H1 (cell line): ENCODE results near the gene GFOD1.

Experiments used
- BACH1 ChIP-seq: IDR thresholded peaks from 2 replicates; pipeline ENCODE4 v1.6.1; 2012; ENCODE audit warnings: low read length, improper control_type of control experiment
- POLR2A ChIP-seq, 2 experiments: IDR thresholded peaks; 1 replicate in 1 of 2; 2 replicates in 1 of 2; pipeline ENCODE4 v1.6.1; 2011; ENCODE audit warnings: low read depth in 2 of 2, low read length in 2 of 2, mild to moderate bottlenecking in 2 of 2; ENCODE audit errors: control extremely low read depth in 1 of 2
- POLR2AphosphoS5 ChIP-seq: IDR thresholded peaks from 2 replicates; pipeline ENCODE4 v1.6.1; 2011; ENCODE audit warnings: low read depth, low read length
- TF ChIP-seq, protein P1 (sequence below): IDR thresholded peaks from 2 replicates; pipeline ENCODE4 v1.6.1; 2011; ENCODE audit warnings: low read depth, mild to moderate bottlenecking, low read length; ENCODE audit not compliant: insufficient read depth
- TF ChIP-seq, protein P2 (sequence below), 3 experiments: IDR thresholded peaks; 1 replicate in 2 of 3; 2 replicates in 1 of 3; pipeline versions ENCODE4 v1.5.1 to v1.6.1; 2011; ENCODE audit warnings: low read length in 3 of 3, mild to moderate bottlenecking in 3 of 3, inconsistent platforms in 2 of 3, low read depth in 1 of 3, moderate library complexity in 1 of 3; ENCODE audit not compliant: insufficient read depth in 1 of 3; ENCODE audit errors: control extremely low read depth in 1 of 3

DNA sequence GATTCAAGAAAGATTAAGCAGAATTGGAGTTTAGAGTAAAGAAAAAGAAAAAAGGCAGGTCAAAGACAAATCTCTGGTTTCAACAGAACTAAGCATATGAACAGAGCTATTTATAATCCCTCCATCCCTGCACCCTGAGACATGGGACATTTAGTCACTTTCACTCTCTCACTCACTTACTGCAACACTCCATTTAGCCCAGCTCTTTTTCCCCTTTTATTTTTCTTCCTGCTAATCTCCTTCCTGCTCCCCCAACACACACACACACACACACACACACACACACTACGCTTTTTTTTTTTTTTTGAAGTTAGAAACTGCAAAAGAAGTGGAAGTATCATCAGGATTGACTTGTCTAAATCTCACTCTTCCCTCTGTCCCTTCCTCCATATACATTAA is 113.9 kb downstream of the GFOD1 start:
- TF ChIP-seq, protein P1, sequence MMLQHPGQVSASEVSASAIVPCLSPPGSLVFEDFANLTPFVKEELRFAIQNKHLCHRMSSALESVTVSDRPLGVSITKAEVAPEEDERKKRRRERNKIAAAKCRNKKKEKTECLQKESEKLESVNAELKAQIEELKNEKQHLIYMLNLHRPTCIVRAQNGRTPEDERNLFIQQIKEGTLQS: no peak
- no peak for TF ChIP-seq BACH1
- no peak for TF ChIP-seq POLR2AphosphoS5
- TF ChIP-seq, protein P2, sequence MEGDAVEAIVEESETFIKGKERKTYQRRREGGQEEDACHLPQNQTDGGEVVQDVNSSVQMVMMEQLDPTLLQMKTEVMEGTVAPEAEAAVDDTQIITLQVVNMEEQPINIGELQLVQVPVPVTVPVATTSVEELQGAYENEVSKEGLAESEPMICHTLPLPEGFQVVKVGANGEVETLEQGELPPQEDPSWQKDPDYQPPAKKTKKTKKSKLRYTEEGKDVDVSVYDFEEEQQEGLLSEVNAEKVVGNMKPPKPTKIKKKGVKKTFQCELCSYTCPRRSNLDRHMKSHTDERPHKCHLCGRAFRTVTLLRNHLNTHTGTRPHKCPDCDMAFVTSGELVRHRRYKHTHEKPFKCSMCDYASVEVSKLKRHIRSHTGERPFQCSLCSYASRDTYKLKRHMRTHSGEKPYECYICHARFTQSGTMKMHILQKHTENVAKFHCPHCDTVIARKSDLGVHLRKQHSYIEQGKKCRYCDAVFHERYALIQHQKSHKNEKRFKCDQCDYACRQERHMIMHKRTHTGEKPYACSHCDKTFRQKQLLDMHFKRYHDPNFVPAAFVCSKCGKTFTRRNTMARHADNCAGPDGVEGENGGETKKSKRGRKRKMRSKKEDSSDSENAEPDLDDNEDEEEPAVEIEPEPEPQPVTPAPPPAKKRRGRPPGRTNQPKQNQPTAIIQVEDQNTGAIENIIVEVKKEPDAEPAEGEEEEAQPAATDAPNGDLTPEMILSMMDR (IDR thresholded peaks at IDR 0.05; ENCODE audit: control extremely low read depth in 1 of 3, insufficient read depth in 1 of 3, low read depth in 1 of 3, low read length in 3 of 3): no peak
- TF ChIP-seq POLR2A (IDR thresholded peaks at IDR 0.05; ENCODE audit: control extremely low read depth in 1 of 2, low read depth in 2 of 2, low read length in 2 of 2): no peak
